Activated T-cell treated with anti-CD3 and anti-CD28 coated beads, Interleukin-2, amount 50 U/mL, for 48 hours (primary cell): ENCODE data around the gene HAVCR2.

ENCODE experiments used
- DNase-seq, 2 experiments: peaks; one replicate each; pipeline ENCODE4 v3.0.0-alpha.2; 2020

The HAVCR2 gene

GRCh38 chr5:157045601-157046000, 63.2 kb downstream of the HAVCR2 start:
- no peak for DNase-seq

- DNase-seq, result no peak
These were observed 70.2 kb downstream of the HAVCR2 start for GRCh38 chr5:157038568-157039187.
